KOPT-K1 (cell line): ENCODE data around the gene ZAP70.

Experiments
- H3K27ac ChIP-seq: fragments of 200-600 bp; sonication (generic); 2 replicates; pipeline ENCODE4 v1.5.1; 2016; ENCODE audit warnings: antibody characterized with exemption, mild to moderate bottlenecking, low read depth, low read length; ENCODE audit not compliant: poor library complexity, severe bottlenecking
- H3K36me3 ChIP-seq: fragments of 200-600 bp; sonication (generic); 2 replicates; pipeline ENCODE4 v1.5.1; 2017; ENCODE audit warnings: antibody characterized with exemption, mild to moderate bottlenecking, low read length, moderate library complexity; ENCODE audit not compliant: insufficient read depth
- H3K9me3 ChIP-seq: fragments of 200-600 bp; sonication (generic); 2 replicates; pipeline ENCODE4 v1.5.1; 2017; ENCODE audit warnings: antibody characterized with exemption, low read length, mild to moderate bottlenecking; ENCODE audit not compliant: insufficient read depth, poor library complexity, severe bottlenecking

The ZAP70 gene

GRCh38 chr2:97741686-97742085 is 28.3 kb downstream of the ZAP70 start:
- Histone ChIP-seq H3K36me3 (peaks cover 69% of the 10 kb centered on the region), H3K27ac (no peak overlapping the region), H3K9me3 (no peaks in the 10 kb centered on the region)

- H3K27ac ChIP-seq, result peak overlapping the region; percentile 43
- H3K9me3 ChIP-seq, result no peaks in the 10 kb centered on the region
- peaks cover 62% of the 10 kb centered on the region for H3K36me3 ChIP-seq
These were observed 29.0 kb downstream of the ZAP70 start for GRCh38 chr2:97742381-97742847.

- Histone ChIP-seq H3K27ac (no peak overlapping the region), H3K36me3 (peaks cover 47% of the 10 kb centered on the region), H3K9me3 (no peaks in the 10 kb centered on the region)
These were observed 30.5 kb downstream of the ZAP70 start for GRCh38 chr2:97743913-97744312.

- Histone ChIP-seq H3K36me3 (peaks cover 30% of the 10 kb centered on the region), H3K9me3 (no peaks in the 10 kb centered on the region), H3K27ac (no peak overlapping the region)
These were observed 32.2 kb downstream of the ZAP70 start for GRCh38 chr2:97745474-97746174.

GRCh38 chr2:97747285-97747684 is 33.9 kb downstream of the ZAP70 start:
- Histone ChIP-seq H3K36me3 (peaks cover 14% of the 10 kb centered on the region), H3K9me3 (no peaks in the 10 kb centered on the region), H3K27ac (no peak overlapping the region)

GRCh38 chr2:97747716-97748115 is 34.3 kb downstream of the ZAP70 start:
- peaks cover 11% of the 10 kb centered on the region for H3K36me3 ChIP-seq
- H3K9me3 ChIP-seq, result no peaks in the 10 kb centered on the region
- no peak overlapping the region for H3K27ac ChIP-seq

- H3K27ac ChIP-seq, result no peak overlapping the region
- H3K36me3 ChIP-seq, result peaks cover 7% of the 10 kb centered on the region
- no peaks in the 10 kb centered on the region for H3K9me3 ChIP-seq
These were observed 36.2 kb downstream of the ZAP70 start for GRCh38 chr2:97749581-97749980.

GRCh38 chr2:97750017-97750416 is 36.6 kb downstream of the ZAP70 start:
- H3K9me3 ChIP-seq, result no peaks in the 10 kb centered on the region
- no peak overlapping the region for H3K27ac ChIP-seq
- peaks cover 10% of the 10 kb centered on the region for H3K36me3 ChIP-seq

GRCh38 chr2:97751752-97752151 is 38.4 kb downstream of the ZAP70 start:
- Histone ChIP-seq H3K36me3 (peaks cover 28% of the 10 kb centered on the region), H3K9me3 (no peaks in the 10 kb centered on the region)

GRCh38 chr2:97752342-97753334 is 39.3 kb downstream of the ZAP70 start:
- no peak overlapping the region for H3K27ac ChIP-seq

More at GRCh38 chr2:97751752-97752151, 38.4 kb downstream of the ZAP70 start:
- no peak overlapping the region for H3K27ac ChIP-seq

GRCh38 chr2:97754690-97755346 is 41.4 kb downstream of the ZAP70 start:
- H3K36me3 ChIP-seq, result peaks cover 52% of the 10 kb centered on the region
- no peak overlapping the region for H3K27ac ChIP-seq
- H3K9me3 ChIP-seq, result no peaks in the 10 kb centered on the region

More at GRCh38 chr2:97752342-97753334, 39.3 kb downstream of the ZAP70 start:
- no peaks in the 10 kb centered on the region for H3K9me3 ChIP-seq
- peaks cover 33% of the 10 kb centered on the region for H3K36me3 ChIP-seq

- H3K27ac ChIP-seq, result no peak overlapping the region
- H3K36me3 ChIP-seq, result peaks cover 59% of the 10 kb centered on the region
- H3K9me3 ChIP-seq, result no peaks in the 10 kb centered on the region
These were observed 42.1 kb downstream of the ZAP70 start for GRCh38 chr2:97755491-97755890.

GRCh38 chr2:97757062-97757461 is 43.7 kb downstream of the ZAP70 start:
- H3K27ac ChIP-seq, result no peak overlapping the region
- H3K36me3 ChIP-seq, result peaks cover 72% of the 10 kb centered on the region
- no peaks in the 10 kb centered on the region for H3K9me3 ChIP-seq

GRCh38 chr2:97758131-97758705 is 44.8 kb downstream of the ZAP70 start:
- peaks cover 77% of the 10 kb centered on the region for H3K36me3 ChIP-seq
- no peak overlapping the region for H3K27ac ChIP-seq
- no peaks in the 10 kb centered on the region for H3K9me3 ChIP-seq
